B cell (primary cell): Measurements from ENCODE around the gene ZNF615.

Experiments used
- CTCF ChIP-seq: fragments of 200-600 bp; IDR thresholded peaks from one replicate; pipeline ENCODE4 v1.8.0; 2022; ENCODE audit warnings: antibody characterized with exemption, mild to moderate bottlenecking
- EZH2 ChIP-seq: IDR thresholded peaks from 2 replicates; pipeline ENCODE4 v1.6.1; 2012; ENCODE audit warnings: borderline replicate concordance, low read depth, mild to moderate bottlenecking, moderate library complexity, low read length; ENCODE audit not compliant: insufficient read depth, poor library complexity, severe bottlenecking

DNA sequence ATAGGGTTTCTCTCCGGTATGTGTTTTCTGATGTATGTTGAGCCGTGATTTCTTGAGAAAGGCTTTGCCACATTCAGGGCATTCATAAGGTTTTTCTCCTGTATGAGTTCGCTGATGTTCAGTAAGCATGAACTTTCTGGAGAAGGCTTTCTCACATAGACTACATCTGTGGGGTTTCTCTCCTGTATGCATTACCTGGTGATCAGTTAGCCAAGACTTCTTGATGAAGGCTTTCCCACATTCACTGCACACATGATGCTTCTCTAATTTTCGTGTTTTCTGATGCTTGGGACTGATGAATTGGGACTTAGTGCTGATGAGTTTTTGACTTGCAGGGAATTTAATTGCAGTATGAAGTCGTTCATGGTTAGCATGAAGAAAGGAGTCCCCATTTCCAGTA lies 42.4 kb downstream of the ZNF615 start:
- TF ChIP-seq CTCF = no peak
- no peak for TF ChIP-seq EZH2
